Uterus (tissue), 4 donors: ENCODE data around the gene EIF4EBP2. TPM values are rescaled to one million over a fixed set of nuclear protein-coding genes. Genes with fewer than 3 reads are reported as not detected.
A peak's percentile ranks its signal among the peaks of the same experiment; 100 is the strongest.

ENCODE experiments used
- DNase-seq, 2 donors: peaks; one replicate each; pipeline ENCODE4 v3.0.0-alpha.2; 2019 to 2020
- H3K27ac ChIP-seq, 2 donors: fragments of 200-600 bp; sonication (generic); 1 replicate in 1 of 2; 2 replicates in 1 of 2; pipeline ENCODE4 v1.5.1; 2016 to 2018
- H3K27me3 ChIP-seq, 2 donors: fragments of 200-600 bp; sonication (generic); one replicate each; pipeline ENCODE4 v1.5.1; 2018 to 2019; ENCODE audit warnings: control low read depth in 1 of 2
- H3K36me3 ChIP-seq, 2 donors: fragments of 200-600 bp; sonication (generic); one replicate each; pipeline ENCODE4 v1.5.1; 2019; ENCODE audit warnings: control low read depth in 1 of 2
- H3K4me1 ChIP-seq, 2 donors: fragments of 200-600 bp; sonication (generic); one replicate each; pipeline ENCODE4 v1.5.1; 2018 to 2019; ENCODE audit warnings: control low read depth in 1 of 2
- H3K4me3 ChIP-seq, 2 donors: fragments of 200-600 bp; sonication (generic); 1 replicate in 1 of 2; 2 replicates in 1 of 2; pipeline ENCODE4 v1.5.1; 2018 to 2019; ENCODE audit warnings: mild to moderate bottlenecking in 1 of 2
- H3K9me3 ChIP-seq, 2 donors: fragments of 200-600 bp; sonication (generic); one replicate each; pipeline ENCODE4 v1.5.1; 2019; ENCODE audit warnings: control low read depth in 1 of 2
- POLR2A ChIP-seq, 2 donors: fragments of 450-650 bp; IDR thresholded peaks; one replicate each; pipeline ENCODE4 v1.6.1; 2016; ENCODE audit warnings: antibody characterized with exemption in 2 of 2, mild to moderate bottlenecking in 1 of 2, moderate library complexity in 1 of 2
- intact Hi-C: fragments of 100-400 bp; cut with DNase I; formaldehyde crosslinking; loops from one replicate; pipeline ENCODE4 v1.15.1; 2023; ENCODE audit warnings: low total_unique reads
- total RNA-seq, 4 donors: library from RNA; depleted of rRNA in 3 of 4; stranded (reverse); fragments of >200 nt in 3 of 4; gene quantifications; one replicate each; pipeline versions ENCODE4 v1.1.0 to v1.2.4, GENCODE V29; 2014 to 2023
- TF ChIP-seq, protein P1 (sequence below), 4 experiments: fragments of 200-600 bp in 2 of 4; fragments of 450-650 bp in 2 of 4; sonication (generic) in 2 of 4; IDR thresholded peaks; one replicate each; pipeline ENCODE4 v1.5.1; 2016 to 2019; ENCODE audit warnings: antibody characterized with exemption in 4 of 4, mild to moderate bottlenecking in 2 of 4, moderate library complexity in 1 of 4
- donor health status: DM: yes; HTN: yes; CAD: no.

Gene EIF4EBP2, protein sequence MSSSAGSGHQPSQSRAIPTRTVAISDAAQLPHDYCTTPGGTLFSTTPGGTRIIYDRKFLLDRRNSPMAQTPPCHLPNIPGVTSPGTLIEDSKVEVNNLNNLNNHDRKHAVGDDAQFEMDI
- total RNA-seq, result 10 to 100 TPM; 26.9 to 70.3 (median 46.3) TPM

DNA sequence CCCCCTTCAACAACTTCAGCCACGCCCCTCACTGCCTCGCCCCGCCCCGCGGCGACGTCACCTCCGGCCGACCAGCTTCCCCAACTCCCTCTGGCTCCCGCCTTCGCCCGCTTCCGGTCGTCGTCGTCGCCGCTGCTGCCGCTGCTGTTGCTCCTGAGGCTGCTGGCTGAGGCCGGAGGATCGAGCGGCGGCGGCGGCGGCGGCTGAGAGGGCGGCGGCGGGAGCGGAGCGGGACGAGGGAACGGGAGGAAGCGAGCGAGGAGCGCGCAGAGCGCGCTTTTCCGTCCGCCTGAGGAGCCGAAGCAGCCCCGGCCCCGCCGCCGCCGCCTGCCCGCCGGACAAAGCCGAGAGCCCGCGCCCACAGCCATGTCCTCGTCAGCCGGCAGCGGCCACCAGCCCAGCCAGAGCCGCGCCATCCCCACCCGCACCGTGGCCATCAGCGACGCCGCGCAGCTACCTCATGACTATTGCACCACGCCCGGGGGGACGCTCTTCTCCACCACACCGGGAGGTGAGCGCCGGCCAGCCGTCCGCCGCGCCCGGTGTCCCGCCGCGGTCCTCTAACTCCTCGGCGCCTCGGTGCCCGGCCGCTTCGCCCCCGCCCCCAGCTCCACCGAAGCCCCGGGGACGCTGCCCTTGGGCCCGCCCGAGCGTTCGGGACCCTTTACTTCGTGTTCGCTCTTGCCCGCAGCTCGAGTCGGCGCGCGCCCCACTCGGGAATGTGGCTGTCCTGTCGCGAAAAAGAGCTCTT is at the start of gene EIF4EBP2:
TSS of gene EIF4EBP2 (plus strand) at position 110 of the 751 bp plus-strand sequence. CDS start at position 367, 257 bp downstream.
- Histone ChIP-seq H3K27ac (peak within 1 kb of the TSS; percentile 97), H3K36me3 (no peaks in the 10 kb centered on the region), H3K4me3 (peak within 1 kb of the TSS; percentile 62 to 92), H3K9me3 (no peaks in the 10 kb centered on the region), H3K4me1 (peaks cover 0 to 8% of the 10 kb centered on the region in 2 donors), H3K27me3 (no peaks in the 10 kb centered on the region)
- intact Hi-C loops, result no loop called here
- TF ChIP-seq POLR2A (IDR thresholded peaks at IDR 0.05), result peak; percentile 97 to 99
- TF ChIP-seq, protein P1, sequence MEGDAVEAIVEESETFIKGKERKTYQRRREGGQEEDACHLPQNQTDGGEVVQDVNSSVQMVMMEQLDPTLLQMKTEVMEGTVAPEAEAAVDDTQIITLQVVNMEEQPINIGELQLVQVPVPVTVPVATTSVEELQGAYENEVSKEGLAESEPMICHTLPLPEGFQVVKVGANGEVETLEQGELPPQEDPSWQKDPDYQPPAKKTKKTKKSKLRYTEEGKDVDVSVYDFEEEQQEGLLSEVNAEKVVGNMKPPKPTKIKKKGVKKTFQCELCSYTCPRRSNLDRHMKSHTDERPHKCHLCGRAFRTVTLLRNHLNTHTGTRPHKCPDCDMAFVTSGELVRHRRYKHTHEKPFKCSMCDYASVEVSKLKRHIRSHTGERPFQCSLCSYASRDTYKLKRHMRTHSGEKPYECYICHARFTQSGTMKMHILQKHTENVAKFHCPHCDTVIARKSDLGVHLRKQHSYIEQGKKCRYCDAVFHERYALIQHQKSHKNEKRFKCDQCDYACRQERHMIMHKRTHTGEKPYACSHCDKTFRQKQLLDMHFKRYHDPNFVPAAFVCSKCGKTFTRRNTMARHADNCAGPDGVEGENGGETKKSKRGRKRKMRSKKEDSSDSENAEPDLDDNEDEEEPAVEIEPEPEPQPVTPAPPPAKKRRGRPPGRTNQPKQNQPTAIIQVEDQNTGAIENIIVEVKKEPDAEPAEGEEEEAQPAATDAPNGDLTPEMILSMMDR (IDR thresholded peaks at IDR 0.05), result peak in 2 of 4 experiments; percentile 12 to 15
- peak; percentile 99 to 100 for DNase-seq

DNA sequence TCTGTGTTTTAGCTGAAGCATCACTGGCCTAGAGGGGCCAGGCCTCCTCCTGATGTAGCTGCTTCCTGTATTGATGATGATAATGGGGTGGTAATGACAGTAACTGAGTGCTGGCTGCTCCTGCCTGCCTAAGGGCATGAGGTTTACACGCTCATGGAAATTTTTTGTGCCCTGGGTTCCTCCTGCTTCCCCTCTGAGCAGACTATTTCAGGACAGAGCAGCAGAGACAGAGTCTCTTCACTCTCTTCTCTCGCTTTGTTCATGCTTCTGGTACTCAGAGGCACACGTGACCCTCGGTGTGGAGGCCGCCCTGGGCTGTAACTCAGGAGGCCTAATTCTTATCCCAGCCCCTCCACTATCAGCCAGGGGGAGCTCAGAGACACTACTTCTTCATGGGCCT is 49.4 kb upstream of the EIF4EBP2 start:
- DNase-seq, result no peak
- Histone ChIP-seq H3K9me3 (no peaks in the 10 kb centered on the region), H3K27me3 (no peaks in the 10 kb centered on the region), H3K4me1 (no peaks in the 10 kb centered on the region), H3K27ac (no peak overlapping the region), H3K36me3 (no peaks in the 10 kb centered on the region), H3K4me3 (no peak overlapping the region)
- intact Hi-C loops, result no loop called here
- TF ChIP-seq, protein P1 (IDR thresholded peaks at IDR 0.05), result no peak
- no peak for TF ChIP-seq POLR2A (IDR thresholded peaks at IDR 0.05)

DNA sequence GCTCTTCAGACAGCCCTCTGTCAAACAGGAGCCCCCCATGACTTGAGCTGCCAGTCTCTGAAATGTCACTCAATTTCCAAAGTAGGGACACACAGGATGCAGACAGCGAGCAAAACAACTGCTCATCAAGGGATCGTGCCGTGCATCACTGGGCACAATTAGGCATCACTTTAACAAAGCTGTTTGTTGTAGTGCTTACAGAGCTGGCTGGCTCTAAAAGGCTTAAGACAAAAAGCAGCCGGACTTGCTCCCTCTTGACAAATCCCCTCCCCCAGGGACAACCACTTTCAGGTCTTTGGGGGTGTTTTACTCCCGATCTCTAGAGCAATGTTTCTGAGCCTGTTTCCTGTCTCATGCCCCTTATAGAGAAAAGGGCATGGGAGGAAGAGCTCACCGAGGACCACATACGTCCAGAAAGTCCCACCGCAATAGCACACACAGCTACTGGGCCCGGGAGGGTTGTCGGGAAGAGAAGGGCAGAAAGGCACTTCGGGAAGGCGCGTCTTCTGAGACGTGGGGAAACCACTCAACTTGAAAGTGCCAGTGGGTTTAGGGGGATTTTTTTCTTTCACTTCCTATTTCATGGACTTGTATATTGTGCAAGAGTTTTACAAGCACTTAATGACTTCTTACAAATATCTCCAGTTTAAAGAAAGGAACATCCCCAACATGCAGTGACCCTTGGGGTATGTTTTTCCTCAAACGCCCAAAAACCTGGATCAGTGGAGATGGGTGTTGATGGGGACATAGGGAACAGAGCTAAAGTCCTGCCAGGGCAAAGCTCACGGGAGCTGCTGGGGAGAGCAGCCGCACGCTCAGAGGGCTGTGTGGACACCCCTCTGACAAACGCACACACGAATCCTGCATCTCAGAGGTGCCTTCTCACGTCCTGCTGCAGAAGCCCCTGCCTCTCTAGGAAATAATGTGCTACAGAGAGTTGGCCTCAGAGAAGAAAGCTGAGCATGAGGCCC is 48.6 kb upstream of the EIF4EBP2 start:
- Histone ChIP-seq H3K4me3 (no peak overlapping the region), H3K27me3 (no peaks in the 10 kb centered on the region), H3K4me1 (no peaks in the 10 kb centered on the region), H3K27ac (no peak overlapping the region), H3K9me3 (no peaks in the 10 kb centered on the region), H3K36me3 (no peaks in the 10 kb centered on the region)
- TF ChIP-seq POLR2A (IDR thresholded peaks at IDR 0.05), result no peak
- TF ChIP-seq, protein P1 (IDR thresholded peaks at IDR 0.05), result no peak
- intact Hi-C loops, result no loop called here
- DNase-seq, result no peak

DNA sequence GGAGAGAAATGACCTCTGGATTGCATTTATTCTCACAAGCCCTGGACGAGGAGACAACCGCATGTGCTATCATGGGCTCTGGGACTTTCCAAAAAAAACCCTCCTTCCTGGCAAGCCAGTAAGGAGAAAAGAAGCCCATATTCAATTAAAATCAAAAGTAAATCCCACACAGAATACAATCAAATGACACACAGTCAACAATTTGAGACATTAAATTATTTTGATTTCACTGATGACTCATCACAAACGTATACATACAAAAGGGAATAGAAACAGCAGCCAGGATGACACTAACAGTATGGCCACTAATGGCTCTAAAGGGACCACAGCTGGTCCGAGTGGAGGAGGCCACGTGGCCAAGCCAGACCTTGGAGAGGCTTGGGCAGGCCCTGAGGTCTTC is 46.4 kb upstream of the EIF4EBP2 start:
- H3K4me3 ChIP-seq, result no peak overlapping the region
- no peak for DNase-seq
- no peaks in the 10 kb centered on the region for H3K27me3 ChIP-seq
- no peaks in the 10 kb centered on the region for H3K36me3 ChIP-seq
- no peaks in the 10 kb centered on the region for H3K9me3 ChIP-seq
- no peak for TF ChIP-seq POLR2A (IDR thresholded peaks at IDR 0.05)
- TF ChIP-seq, protein P1 (IDR thresholded peaks at IDR 0.05), result no peak
- intact Hi-C loops, result no loop called here
- peaks cover 0 to 2% of the 10 kb centered on the region in 2 donors for H3K4me1 ChIP-seq
- H3K27ac ChIP-seq, result no peak overlapping the region
